ENCODE results near the gene FOXA2. TPM values are rescaled to one million over a fixed set of nuclear protein-coding genes. Genes with fewer than 3 reads are reported as not detected.
A peak's percentile ranks its signal among the peaks of the same experiment; 100 is the strongest.

FOXA2 gene
- total and polyA plus RNA-seq, 2 of the 13 experiments (the other 11 are each of a cell fraction or from before 2014, with no cell fraction given), result 8.8 to 12.2 TPM

GRCh38 chr20:22557403-22558276 lies 26.7 kb downstream of the FOXA2 start:
- Histone ChIP-seq H3K9me3 (ENCODE audit: low read length) (peaks cover 5% of the 10 kb centered on the region; the same call in 1 of the 2 replicates), H4K20me1 (ENCODE audit: insufficient read depth, low read length) (no peaks in the 10 kb centered on the region), H3K9ac (ENCODE audit: insufficient read depth, low read depth, low read length) (no peak overlapping the region), H3K27me3 (ENCODE audit: control insufficient read depth in 1 of 2, insufficient read depth in 2 of 2, low read length in 2 of 2) (no peaks in the 10 kb centered on the region; a peak in 1 of 5 replicates), H3K4me2 (ENCODE audit: low read depth, low read length) (no peak overlapping the region), H3K4me1 (ENCODE audit: insufficient read depth, low read length) (peaks cover 20% of the 10 kb centered on the region), H3K27ac (ENCODE audit: extremely low read length, insufficient read depth, low read length) (no peak overlapping the region), H2AFZ (ENCODE audit: low read length) (no peak overlapping the region), H3K4me3 (replicated peaks in 1 of 3; ENCODE audit: insufficient read depth in 1 of 3, low read depth in 2 of 3, low read length in 3 of 3) (no peak overlapping the region), H3K79me2 (ENCODE audit: insufficient read depth, low read length) (no peaks in the 10 kb centered on the region), H3K36me3 (replicated peaks in 1 of 2; ENCODE audit: control insufficient read depth in 1 of 2, insufficient read depth in 2 of 2, low read length in 2 of 2) (no peaks in the 10 kb centered on the region)
- 65% methylated on average over 12 of the region's 13 CpGs for WGBS (ENCODE audit: low lambda C conversion rate)
- ChIA-PET CTCF (ENCODE audit: low intra/inter-chr PET ratio, low total read pairs) (no interaction called here), POLR2A (no interaction called here)
- intact Hi-C loops (cut with micrococcal nuclease; ENCODE audit: unreplicated experiment), result no loop called here
- no TSS peak for BruUV-seq (replicated peaks)
- ATAC-seq (peak; percentile 55), FAIRE-seq (no peak), DNase-seq (ENCODE audit: low spot score) (no peak)
- in situ Hi-C loops (cut with HindIII; ENCODE audit: extremely low pct_ligation_motif_present, low pct_unique_long_range_greater_than_20kb), result no loop called here
- no peak for TF ChIP-seq CBX1 (IDR thresholded peaks at IDR 0.05; ENCODE audit: low read depth)
- TF ChIP-seq DNMT3B (CRISPR knock-in tag; conservative IDR thresholded peaks at IDR 0.05), result no peak
- TF ChIP-seq GPBP1L1 (CRISPR knock-in tag; IDR thresholded peaks at IDR 0.05), result no peak
- TF ChIP-seq ZBTB43 (CRISPR knock-in tag; conservative IDR thresholded peaks at IDR 0.05), result no peak
- no peak for TF ChIP-seq ATRX (CRISPR knock-in tag; IDR thresholded peaks at IDR 0.05; ENCODE audit: borderline replicate concordance)
- no peak for TF ChIP-seq FOXK2 (IDR thresholded peaks at IDR 0.05)
- no peak for TF ChIP-seq PBX2 (CRISPR knock-in tag; IDR thresholded peaks at IDR 0.05)
- no peak for TF ChIP-seq ETS1 (CRISPR knock-in tag; IDR thresholded peaks at IDR 0.05)
- no peak for TF ChIP-seq RBFOX2 (IDR thresholded peaks at IDR 0.05; ENCODE audit: low read depth, low read length)
- TF ChIP-seq PHF20 (CRISPR knock-in tag; IDR thresholded peaks at IDR 0.05), result no peak
- no peak for TF ChIP-seq ZSCAN20 (CRISPR knock-in tag; IDR thresholded peaks at IDR 0.05; ENCODE audit: borderline replicate concordance)
- no peak for TF ChIP-seq SNAPC4 (CRISPR knock-in tag; IDR thresholded peaks at IDR 0.05)
- no peak for TF ChIP-seq MYC (CRISPR knock-in tag; IDR thresholded peaks at IDR 0.05; ENCODE audit: borderline replicate concordance)
- no peak for TF ChIP-seq ZNF143 (CRISPR knock-in tag; IDR thresholded peaks at IDR 0.05)
